ENCODE measurements around the gene CCL28. TPM values are rescaled to one million over a fixed set of nuclear protein-coding genes. Genes with fewer than 3 reads are reported as not detected.
"Not testable (repeated sequence)": the region's sequence is repeated elsewhere in the genome, so short reads cannot be mapped to it uniquely, and the experiment has no call there.

The CCL28 gene
- total RNA-seq, 4 donors from 2014 or later: under 0.01 to 4.1 (median 2.1) TPM

GRCh38 chr5:43425983-43426382, 13.8 kb upstream of the CCL28 start:
- Histone ChIP-seq H3K36me3 (no peaks in the 10 kb centered on the region), H3K27me3 (no peaks in the 10 kb centered on the region), H3K4me1 (no peaks in the 10 kb centered on the region), H3K9me3 (no peaks in the 10 kb centered on the region), H3K27ac (no peak overlapping the region), H3K4me3 (no peak overlapping the region)
- intact Hi-C loops (cut with DNase I; ENCODE audit: low total_unique reads): no loop called here
- DNase-seq: no peak
- no peak for TF ChIP-seq CTCF (IDR thresholded peaks at IDR 0.05)
- no peak for TF ChIP-seq POLR2A (IDR thresholded peaks at IDR 0.05)

- H3K27me3 ChIP-seq; H3K27ac ChIP-seq; H3K4me1 ChIP-seq; H3K9me3 ChIP-seq; H3K36me3 ChIP-seq; intact Hi-C loops (cut with DNase I; ENCODE audit: low total_unique reads); DNase-seq; H3K4me3 ChIP-seq: not testable (repeated sequence)
Measured at GRCh38 chr5:43423086-43423485, 10.9 kb upstream of the CCL28 start.

GRCh38 chr5:43422143-43422542, 10.0 kb upstream of the CCL28 start:
- intact Hi-C loops (cut with DNase I; ENCODE audit: low total_unique reads): no loop called here
- no peaks in the 10 kb centered on the region for H3K27me3 ChIP-seq
- no peak overlapping the region for H3K27ac ChIP-seq
- no peaks in the 10 kb centered on the region for H3K9me3 ChIP-seq
- H3K4me1 ChIP-seq: no peaks in the 10 kb centered on the region
- H3K4me3 ChIP-seq: no peak overlapping the region
- DNase-seq: no peak
- TF ChIP-seq POLR2A (IDR thresholded peaks at IDR 0.05) (no peak), CTCF (IDR thresholded peaks at IDR 0.05) (no peak)
- H3K36me3 ChIP-seq: no peaks in the 10 kb centered on the region

GRCh38 chr5:43421450-43422133, 9.4 kb upstream of the CCL28 start:
- Histone ChIP-seq H3K27me3 (no peaks in the 10 kb centered on the region), H3K36me3 (no peaks in the 10 kb centered on the region), H3K4me3 (no peak overlapping the region), H3K27ac (no peak overlapping the region), H3K4me1 (no peaks in the 10 kb centered on the region), H3K9me3 (no peaks in the 10 kb centered on the region)
- TF ChIP-seq CTCF (IDR thresholded peaks at IDR 0.05) (no peak), POLR2A (IDR thresholded peaks at IDR 0.05) (no peak)
- intact Hi-C loops (cut with DNase I; ENCODE audit: low total_unique reads): no loop called here
- no peak for DNase-seq

GRCh38 chr5:43420241-43420640, 8.1 kb upstream of the CCL28 start:
- Histone ChIP-seq H3K27me3 (no peaks in the 10 kb centered on the region), H3K4me3 (no peak overlapping the region), H3K36me3 (no peaks in the 10 kb centered on the region), H3K4me1 (no peaks in the 10 kb centered on the region), H3K9me3 (no peaks in the 10 kb centered on the region), H3K27ac (no peak overlapping the region)
- DNase-seq: no peak
- TF ChIP-seq CTCF (IDR thresholded peaks at IDR 0.05) (no peak), POLR2A (IDR thresholded peaks at IDR 0.05) (no peak)
- intact Hi-C loops (cut with DNase I; ENCODE audit: low total_unique reads): no loop called here

- no peak overlapping the region for H3K27ac ChIP-seq
- intact Hi-C loops (cut with DNase I; ENCODE audit: low total_unique reads): no loop called here
- no peak overlapping the region for H3K4me3 ChIP-seq
- no peaks in the 10 kb centered on the region for H3K9me3 ChIP-seq
- DNase-seq: no peak
- H3K36me3 ChIP-seq: no peaks in the 10 kb centered on the region
- H3K27me3 ChIP-seq: no peaks in the 10 kb centered on the region
- TF ChIP-seq CTCF (IDR thresholded peaks at IDR 0.05) (no peak), POLR2A (IDR thresholded peaks at IDR 0.05) (no peak)
- H3K4me1 ChIP-seq: no peaks in the 10 kb centered on the region
Measured at GRCh38 chr5:43418561-43418960, 6.4 kb upstream of the CCL28 start.
